NCI-H1092 (cell line): Measurements from ENCODE around the gene NIPSNAP3A.
"Not testable (repeated sequence)": the region's sequence is repeated elsewhere in the genome, so short reads cannot be mapped to it uniquely, and the experiment has no call there.

Source experiments
- DNase-seq: peaks from one replicate; lab custom pipeline; 2025; lab: John Stamatoyannopoulos, UW

The NIPSNAP3A gene

GRCh38 chr9:104747565-104748358 lies at the start of gene NIPSNAP3A:
Gene NIPSNAP3A (plus strand): TSS chr9:104747683. CDS start chr9:104747793, 110 bp downstream.
- peak; percentile 80 for DNase-seq

GRCh38 chr9:104700306-104700705 lies 47.2 kb upstream of the NIPSNAP3A start:
- DNase-seq, result no peak

- not testable (repeated sequence) for DNase-seq
Observed at GRCh38 chr9:104708737-104709136, 38.7 kb upstream of the NIPSNAP3A start.

- no peak for DNase-seq
Observed at GRCh38 chr9:104711604-104712003, 35.9 kb upstream of the NIPSNAP3A start.

DNA sequence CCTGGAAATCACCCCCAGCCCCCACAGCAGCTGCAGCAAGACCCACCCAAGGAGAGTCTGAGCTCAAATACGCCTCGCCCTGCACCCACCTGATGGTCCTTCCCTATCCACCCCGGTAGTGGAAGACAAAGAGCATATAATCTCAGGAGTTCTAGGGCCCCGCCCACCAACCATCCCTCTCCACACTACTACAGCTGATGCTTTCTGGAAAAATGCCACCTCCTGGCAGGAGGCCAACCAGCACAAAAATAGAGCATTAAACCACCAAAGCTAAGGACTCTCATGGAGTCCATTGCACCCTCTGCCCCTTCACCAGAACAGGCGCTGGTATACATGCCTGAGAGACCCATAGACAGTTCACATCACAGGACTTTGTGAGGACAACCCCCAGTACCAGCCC lies 22.5 kb upstream of the NIPSNAP3A start:
- peak; percentile 28 for DNase-seq

DNA sequence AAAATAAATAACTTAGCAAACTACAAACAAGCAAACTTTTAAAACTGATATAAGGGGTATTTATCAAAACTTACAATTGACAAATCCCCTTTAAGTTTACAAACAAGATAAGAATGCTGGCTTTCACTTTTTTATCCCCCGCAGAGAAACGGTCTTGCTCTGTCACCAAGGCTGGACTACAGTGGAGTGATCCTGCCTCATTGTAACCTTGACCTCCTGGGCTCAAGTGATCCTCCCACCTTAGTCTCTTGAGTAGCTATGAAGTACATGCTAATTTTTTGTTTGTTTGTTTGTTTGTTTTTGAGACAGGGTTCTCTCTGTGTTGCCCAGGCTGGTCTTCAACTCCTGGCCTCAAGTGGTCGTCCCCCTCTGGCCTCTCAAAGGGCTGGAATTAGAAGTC lies 9.0 kb upstream of the NIPSNAP3A start:
- DNase-seq, result no peak

DNA sequence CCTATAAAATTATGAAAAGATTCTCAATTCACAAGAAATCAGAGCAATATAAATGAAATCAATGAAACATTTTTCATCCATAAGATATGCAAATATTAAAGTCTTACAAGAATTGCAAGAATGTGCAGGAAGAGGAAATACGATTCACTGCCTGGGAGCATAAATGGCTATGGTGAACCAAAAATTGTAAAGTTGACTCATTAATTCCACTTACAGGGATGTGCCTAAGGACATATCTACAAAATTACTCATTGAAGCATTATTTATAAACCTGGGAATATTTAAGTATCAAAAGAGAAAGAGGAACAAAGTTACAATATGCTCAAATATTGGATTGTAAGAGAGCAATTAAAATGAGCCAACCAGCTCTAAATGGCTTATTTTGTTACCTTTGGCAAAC lies 6.9 kb upstream of the NIPSNAP3A start:
- DNase-seq, result no peak

DNA sequence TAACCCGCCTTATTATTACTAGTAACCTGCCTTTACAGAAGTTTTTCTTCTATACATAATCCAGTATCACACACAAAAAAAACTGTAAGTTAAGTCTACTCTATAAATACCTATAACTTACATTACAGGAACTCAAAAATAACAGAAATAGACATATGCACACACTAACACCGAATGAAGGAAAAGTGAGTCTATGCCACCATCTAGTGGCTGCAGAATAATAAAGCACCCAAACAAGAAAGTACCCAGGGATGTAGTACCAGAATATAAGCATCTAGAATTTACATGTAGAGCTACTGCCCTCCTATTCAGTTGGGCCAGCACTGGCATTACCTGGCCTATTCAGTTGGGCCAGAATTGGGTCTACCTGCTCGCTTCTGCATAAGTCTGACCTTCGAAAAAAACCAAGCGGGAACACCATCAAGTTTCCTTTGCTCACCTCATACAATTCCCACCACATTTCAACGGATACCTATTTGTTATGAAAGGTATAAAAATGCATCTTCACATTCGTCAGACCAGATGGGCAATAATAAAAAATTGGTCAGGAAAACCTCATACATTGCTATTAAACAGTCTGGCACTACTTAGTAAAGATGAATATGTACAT lies 4.0 kb upstream of the NIPSNAP3A start:
- peak; percentile 22 for DNase-seq

DNA sequence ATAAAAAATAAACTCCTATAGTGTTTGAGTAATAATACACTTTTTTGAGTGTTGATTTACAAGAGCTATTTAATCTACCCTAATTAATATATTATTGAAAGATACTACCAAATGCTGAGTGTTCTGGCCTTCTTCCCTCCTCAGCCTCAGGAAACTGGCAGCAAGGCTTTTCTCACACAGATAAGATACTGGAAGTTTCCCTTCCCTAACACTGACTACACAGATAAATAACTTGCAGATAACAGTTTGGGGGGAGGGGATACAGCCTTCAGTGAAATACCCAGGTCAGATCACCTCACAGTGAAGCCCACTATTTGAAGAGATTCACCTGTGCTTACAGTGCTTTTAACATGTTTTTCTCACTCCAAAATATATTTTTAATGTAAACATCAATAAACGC lies 1.6 kb upstream of the NIPSNAP3A start:
- DNase-seq, result no peak

DNA sequence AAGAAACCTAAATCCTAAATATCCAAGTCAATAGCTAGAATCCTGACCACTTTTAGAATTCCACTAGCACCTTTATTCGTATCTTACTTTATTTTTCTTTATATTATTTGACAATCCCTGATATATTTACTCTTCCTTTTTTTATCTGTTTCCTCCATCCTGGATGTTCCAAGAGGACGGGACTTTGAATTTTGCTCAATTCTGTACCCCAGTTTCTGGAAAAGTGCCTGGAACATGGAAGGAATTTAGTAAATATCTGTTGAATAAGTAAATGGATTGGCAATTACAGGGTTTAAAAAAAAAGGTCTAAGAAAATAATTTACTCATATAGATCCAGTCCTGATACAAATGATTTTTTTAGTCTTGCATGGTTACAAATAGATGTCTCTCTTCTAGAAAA lies 1.2 kb upstream of the NIPSNAP3A start:
- no peak for DNase-seq

DNA sequence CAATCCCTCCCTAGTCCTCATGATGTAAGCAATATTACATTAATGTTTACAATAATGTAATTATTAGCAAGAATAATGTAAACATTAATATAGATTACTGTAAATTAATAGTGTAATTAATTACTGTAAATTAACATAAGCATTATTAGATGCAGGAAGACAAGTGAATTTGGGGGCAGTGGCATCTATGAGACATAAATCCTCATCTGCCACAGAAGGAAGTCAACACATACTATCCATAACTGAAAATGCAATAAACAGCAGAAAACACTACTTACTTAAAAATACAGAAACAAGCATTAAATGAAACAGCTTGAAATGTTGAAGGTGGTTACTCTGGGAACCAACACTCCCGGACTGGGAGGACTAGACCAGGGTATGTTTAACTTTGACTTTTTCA lies 685 bp upstream of the NIPSNAP3A start:
- no peak for DNase-seq

DNA sequence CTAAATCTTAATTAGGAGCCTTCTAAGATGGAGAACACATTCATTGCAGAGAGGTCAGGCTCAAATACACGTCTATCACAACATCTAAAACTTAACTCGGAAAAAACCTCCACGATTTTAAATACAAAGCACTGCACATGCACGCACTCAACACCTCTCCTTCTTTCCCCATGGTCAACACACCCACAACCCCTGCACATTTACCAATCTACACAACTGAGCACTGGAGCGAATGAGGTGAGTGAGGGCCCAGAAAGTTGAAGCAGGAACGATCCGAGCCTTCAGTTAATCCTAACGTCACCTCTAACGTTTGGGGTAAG lies 278 bp upstream of the NIPSNAP3A start:
- DNase-seq, result no peak

GRCh38 chr9:104748359-104749031 lies 1.0 kb downstream of the NIPSNAP3A start:
- no peak for DNase-seq

DNA sequence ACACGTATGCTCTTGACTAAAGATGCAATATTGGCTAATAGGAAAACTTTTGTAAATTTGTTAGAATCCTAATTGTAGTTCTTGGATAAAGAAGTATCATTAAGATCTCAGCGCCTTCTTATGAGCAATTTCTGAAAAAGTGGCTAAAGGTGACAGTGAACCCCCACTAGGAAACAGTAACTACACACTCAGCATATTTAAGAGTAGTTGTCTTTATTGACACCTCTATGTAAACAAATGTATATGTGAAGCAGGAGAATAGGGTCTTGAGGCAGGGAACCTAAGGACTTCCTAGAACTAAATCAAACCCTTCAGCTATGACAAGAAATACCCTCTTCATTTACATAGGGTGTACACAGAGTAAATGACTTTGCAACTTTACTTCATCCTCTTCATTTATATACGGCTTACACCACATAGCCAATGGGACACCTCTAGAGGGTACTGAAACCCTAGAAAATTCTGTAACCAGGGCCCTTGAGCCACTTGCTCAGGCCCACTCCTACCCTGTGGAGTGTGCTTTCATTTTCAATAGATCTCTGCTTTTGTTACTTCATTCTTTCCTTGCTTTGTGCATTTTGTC lies 2.8 kb downstream of the NIPSNAP3A start:
- DNase-seq, result no peak

DNA sequence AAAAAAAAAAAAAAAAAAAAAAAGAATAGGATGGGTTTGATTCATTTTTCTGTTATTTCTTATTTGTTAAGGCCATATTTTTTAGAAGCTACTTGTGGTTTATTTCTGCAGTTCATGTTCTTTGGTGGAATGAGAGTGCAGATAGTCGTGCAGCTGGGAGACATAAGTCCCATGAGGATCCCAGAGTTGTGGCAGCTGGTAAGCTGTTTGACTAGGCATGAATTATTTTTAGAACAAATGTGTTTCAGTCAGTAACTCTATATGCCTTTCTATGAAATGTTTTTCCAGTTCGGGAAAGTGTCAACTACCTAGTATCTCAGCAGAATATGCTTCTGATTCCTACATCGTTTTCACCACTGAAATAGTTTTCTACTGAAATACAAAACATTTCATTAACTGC lies 11.5 kb downstream of the NIPSNAP3A start:
- no peak for DNase-seq

DNA sequence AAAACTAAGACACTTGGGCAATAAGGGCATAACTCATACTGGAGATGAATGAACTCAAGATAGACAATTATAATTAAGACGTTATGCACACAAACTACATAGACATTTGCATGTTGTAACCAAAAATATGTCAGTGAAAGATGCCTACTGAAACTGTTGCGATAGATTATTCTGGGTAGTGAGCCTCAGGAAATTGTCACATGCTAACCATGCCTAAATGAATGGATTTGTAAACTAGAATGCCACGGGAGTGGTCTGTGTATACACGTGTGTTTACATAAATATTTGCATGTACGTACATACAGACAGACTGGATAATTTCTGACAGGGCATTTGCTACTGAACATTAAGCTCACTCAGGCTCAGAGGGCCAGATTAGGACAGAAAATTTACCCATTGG lies 17.7 kb downstream of the NIPSNAP3A start:
- DNase-seq, result no peak

DNA sequence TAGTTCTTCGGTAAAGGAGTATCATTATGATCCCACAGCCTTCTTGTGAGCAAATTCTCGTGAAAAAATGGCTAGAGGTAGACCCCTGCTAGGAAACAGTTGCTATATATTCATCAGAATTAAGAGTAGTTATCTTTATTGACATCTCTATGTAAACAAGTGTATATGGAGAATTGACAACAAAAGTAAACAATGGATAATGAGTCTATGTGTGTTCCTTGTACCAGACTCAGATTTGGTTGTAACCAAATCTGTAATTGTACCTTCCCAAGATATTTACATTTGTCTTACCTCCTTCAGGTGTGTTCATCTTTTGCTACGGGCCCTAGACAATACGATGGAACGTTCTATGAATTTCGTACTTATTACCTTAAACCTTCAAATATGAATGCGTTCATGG lies 18.5 kb downstream of the NIPSNAP3A start:
- DNase-seq, result no peak

DNA sequence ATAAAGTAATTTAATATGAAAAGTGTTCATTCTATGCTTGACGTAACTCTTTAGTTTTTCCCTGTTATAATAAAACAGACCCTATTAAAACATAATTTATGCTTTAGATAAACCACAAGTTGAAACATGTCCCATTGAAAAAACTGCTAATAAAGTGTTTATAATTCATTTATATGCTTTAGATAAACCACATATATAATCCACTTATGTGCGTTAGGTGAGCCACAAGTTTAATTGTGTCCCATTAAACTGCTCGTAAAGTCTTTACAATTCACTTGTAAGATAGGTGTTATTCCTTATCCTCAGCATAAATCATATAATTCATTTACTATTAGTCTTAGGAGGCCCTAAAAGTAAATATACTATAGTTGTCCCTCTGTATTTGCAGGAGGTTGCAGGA lies 20.0 kb downstream of the NIPSNAP3A start:
- DNase-seq, result no peak

DNA sequence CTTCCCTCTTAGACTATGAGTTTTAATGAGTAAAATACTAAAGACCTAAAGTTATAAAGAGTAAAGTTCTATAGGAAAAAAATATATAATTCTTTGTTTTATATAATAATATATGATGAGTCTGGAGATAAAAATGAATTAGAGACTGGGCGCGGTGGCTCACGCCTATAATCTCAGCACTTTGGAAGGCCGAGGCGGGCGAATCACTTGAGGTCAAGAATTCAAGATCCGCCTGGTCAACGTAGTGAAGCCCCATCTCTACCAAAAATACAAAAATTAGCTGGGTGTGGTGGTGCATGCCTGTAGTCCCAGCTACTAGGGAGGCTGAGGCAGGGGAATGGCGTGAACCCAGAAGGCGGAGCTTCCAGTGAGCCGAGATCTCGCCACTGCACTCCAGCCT lies 21.5 kb downstream of the NIPSNAP3A start:
- DNase-seq, result not testable (repeated sequence)

GRCh38 chr9:104769655-104770054 lies 22.2 kb downstream of the NIPSNAP3A start:
- no peak for DNase-seq

GRCh38 chr9:104772714-104773510 lies 25.4 kb downstream of the NIPSNAP3A start:
- no peak for DNase-seq

DNA sequence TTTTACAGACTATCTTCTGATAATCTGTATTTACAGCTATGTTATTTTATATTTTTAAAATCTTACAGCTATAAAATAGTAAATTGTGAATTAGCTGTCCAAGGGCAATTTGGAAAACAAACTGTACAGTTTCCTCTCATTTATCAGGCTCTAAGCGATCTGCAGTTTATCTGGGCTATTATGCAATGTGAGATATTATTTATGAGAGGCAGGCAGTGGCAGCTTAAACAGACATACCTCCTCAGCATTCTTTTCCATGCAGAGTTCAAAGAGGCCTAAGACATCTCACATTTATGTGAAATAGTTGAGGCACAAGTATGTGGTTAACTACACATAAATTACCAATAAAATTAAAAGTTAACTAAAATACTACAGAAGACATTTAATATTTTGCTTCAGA lies 26.6 kb downstream of the NIPSNAP3A start:
- DNase-seq, result no peak
